Midbrain (tissue), 1 donor: ENCODE data around the gene TMPRSS9.
"Not testable (repeated sequence)": the region's sequence is repeated elsewhere in the genome, so short reads cannot be mapped to it uniquely, and the experiment has no call there.

Source experiments
- DNase-seq: peaks from one replicate; lab custom pipeline; 2025; lab: John Stamatoyannopoulos, UW

The TMPRSS9 gene

DNA sequence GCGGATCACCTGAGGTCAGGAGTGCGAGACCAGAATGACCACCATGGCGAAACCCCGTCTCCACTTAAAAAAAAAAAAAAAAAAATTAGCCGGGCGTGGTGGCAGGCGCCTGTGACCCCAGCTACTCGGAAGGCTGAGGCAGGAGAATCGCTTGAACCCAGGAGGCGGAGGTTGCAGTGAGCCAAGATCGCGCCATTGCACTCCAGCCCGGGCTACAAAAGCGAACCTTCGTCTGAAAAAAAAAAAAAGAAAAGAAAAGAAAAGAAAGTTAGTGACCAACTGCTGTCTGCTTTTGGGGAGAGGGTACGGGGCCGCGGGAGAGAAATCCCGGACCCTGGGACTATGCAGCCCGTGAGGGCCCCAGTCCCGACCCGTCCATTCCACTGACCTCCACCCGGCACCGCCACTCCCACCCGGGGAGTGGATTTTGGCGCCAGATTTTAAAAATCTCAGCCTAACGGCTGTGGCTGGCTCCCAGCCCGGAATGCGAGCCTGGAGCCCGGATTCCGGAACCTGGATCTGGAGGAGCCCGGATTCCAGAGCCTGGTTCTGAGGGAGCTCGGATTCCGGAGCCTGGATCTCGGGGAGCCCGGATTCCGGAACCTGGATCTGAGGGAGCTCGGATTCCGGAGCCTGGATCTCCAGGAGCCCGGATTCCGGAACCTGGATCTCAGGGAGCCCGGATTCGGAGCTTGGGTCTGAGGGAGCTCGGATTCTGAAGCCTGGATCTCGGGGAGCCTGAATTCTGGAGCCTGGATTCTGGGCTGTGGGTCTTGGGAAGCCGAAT lies 102.8 kb downstream of the TMPRSS9 start:
- peak; percentile 85 for DNase-seq

DNA sequence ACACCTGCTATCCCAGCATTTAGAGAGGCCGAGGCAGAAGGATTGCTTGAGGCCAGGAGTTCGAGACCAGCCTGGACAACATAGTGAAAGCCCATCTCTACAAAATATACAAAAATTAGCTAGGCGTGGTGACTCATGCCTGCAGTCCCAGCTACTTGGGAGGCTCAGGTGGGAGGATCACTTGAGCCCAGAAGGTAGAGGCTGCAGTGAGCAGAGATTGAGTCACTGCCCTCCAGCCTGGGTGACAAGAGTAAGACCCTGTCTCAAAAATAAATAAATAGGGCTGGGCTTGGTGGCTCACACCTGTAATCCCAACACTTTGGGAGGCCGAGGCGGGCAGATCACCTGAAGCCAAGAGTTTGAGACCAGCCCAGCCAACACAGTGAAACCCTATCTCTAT lies 103.6 kb downstream of the TMPRSS9 start:
- not testable (repeated sequence) for DNase-seq

DNA sequence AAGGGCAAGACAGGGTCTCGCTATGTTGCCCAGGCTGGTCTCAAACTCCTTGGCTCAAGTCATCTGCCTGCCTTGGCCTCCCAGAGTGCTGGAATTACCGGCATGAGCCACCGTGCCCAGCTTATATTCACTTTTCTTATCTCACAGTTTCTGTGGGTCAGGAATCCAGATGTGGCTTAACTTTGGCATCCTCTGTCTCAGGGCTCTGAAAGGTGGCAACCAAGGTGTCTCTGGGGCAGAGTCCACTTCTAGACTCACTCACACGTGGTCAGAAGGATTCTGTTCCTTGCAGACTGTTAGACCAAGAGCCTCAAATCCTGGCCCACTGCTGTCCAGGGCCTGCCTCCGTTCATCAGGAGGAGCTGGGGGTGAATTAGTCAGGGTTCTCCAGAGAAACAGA lies 104.3 kb downstream of the TMPRSS9 start:
- DNase-seq: no peak

DNA sequence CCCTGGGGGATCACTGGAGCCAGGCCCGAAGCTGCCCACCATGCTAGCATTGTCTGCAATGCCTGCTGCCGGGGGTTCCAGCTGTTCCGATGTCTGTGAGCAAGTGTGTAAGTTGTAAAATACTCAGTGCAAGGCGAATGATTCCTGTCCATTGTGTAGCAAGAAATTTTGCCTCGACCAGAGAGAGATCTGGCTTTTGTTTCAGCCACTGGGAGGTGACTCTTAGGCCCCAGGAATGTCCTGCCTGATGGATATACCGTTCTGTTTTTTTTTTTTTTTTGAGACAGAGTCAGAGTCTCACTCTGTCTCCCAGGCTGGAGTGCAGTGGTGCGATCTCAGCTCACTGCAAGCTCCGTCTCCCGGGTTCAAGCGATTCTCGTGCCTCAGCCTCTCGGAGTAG lies 108.5 kb downstream of the TMPRSS9 start:
- DNase-seq: no peak

DNA sequence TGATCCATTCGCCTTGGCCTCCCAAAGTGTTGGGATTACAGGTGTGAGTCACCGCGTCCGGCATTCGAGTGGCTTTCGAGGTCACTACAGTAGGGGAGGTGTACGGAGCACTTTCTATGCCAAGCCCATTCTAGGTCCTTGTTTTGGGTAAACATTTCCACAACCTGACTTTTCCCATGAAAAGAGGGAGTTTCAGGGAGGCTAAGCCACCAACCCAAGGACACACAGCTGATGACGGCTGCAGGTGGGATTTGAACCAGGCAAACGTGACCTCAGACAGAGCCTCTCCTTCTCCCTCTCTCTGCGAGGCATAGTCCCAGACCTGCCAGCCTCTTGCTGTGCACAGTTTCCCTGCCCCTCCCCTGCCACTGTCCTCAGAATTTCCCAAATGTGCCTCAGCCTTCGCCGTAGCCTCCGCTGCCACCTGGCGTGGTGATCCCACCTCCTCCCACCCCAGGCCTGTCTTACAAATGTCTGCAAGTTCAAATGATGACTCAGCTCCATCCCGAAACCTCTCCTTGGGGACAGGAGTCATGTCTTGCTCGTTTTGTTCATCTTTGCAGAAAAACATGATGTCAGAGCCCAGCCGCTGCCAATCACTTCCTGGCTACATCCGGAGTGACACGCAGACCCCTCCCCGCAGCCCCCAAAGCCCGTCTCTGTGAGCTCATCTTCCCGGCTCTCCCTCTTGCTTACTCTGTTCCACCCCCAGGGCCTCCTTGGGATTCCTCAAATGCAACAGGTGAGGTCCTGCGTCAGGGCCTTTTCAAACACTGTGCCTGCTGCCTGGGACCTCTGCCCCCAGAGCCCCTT lies 109.2 kb downstream of the TMPRSS9 start:
- DNase-seq: no peak

DNA sequence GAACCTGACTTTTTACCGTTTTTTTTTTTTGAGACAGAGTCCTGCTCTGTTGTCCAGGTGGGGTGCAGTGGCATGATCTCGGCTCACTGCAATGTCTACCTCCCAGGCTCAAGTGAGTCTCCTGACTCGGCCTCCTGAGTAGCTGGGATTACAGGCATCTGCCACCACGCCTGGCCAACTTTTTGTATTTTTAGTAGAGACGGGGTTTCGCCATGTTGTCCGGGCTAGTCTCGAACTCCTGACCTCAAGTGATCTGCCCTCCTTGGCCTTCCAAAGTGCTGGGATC lies 109.8 kb downstream of the TMPRSS9 start:
- DNase-seq: not testable (repeated sequence)

DNA sequence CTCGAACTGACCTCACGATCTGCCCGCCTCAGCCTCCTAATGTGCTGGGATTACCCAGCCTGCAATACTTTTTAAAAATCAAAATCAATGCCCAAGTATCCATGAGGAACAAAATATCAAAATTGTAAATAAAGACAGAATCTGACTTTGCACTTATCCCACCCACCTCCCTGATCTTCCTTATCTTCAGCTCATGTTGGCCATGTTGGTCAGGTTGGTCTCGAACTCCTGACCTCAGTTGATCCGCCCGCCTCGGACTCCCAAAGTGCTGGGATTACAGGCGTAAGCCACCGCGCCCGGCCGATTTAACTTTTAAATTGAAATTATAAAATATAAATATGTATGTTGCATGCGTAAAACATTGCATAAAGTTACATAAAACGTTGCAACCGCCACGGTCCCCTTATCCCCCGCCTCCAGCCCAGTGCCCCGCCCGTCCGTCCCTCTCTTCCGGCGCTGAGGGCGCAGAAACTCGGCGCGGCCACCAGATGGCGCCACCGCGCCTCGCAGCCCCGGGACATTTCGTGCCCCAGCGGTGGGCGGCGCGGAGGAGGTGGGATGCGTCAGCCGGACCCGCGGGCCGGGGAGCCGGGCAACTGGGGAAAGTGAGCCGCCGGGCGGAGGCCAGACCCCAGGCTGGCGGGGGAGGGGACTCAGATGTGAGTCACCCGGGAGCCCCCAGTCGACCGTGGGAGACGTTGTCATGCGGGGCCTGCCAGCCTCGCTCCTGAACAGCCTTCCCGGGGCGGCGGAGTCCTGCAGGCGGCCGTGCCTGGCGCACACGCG lies 114.4 kb downstream of the TMPRSS9 start:
- peak; percentile 84 for DNase-seq

DNA sequence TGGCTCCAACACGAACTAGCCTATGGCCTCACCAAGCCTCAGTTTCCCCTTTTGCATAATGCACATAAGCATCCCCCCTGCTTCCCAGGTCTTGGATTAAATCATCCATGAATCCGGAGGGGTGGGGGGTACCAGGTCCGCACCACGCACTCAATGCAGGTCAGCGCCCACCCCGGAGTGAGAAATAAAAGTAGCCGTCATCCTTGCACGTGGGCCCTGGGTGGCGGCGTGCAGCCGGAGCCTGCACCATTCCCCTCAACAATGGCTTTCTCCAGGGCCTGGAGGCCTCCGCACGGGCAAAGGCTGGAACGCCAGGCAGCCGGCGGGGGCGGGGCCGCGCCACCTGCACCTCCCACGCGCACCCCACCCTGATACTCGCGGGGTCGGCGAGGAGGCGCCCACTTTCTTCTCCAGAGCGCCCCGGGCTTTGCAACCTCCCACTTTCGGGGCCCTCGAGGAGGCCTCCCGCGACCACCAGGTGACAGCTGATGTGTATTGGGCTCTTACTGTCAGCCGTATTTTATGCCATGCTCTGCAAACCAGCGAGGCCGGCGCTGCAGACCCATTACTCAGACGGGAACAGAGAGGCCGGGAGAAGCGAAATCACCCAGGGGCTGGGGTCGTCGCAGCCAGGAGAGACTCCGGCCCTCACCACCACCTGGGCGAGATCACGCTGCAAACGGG lies 115.1 kb downstream of the TMPRSS9 start:
- no peak for DNase-seq
